NB4 (cell line): ENCODE data around the gene IGFBP2.

Experiments used
- POLR2A ChIP-seq: IDR thresholded peaks from 2 replicates; pipeline ENCODE4 v1.6.1; 2011; ENCODE audit warnings: mild to moderate bottlenecking; ENCODE audit not compliant: insufficient read length; ENCODE audit errors: extremely low read depth
- TF ChIP-seq, protein P1 (sequence below): IDR thresholded peaks from one replicate; pipeline ENCODE4 v1.5.1; 2012; ENCODE audit warnings: low read depth, low read length

DNA sequence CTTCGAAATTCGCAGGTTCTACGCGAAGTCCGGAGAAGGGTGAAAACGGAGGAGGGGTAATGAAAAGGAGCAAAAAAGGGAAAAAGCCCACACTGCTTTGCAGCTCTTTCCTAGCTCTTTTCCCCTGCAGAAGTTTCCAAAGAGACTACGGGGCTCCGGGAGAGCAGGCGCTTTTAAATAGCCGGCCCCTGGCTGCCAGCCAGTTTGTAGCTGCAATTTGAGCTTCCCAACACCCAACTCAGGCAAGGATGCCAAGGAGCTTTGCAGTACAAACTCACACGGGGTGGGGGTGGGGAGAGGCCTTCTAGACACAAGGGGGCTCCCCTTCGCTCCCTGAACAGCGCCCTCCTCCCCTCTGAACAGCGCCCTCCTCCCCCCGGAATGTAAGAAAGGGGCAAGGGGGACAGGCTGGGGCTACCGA is 62.2 kb downstream of the IGFBP2 start, which contains the start of gene IGFBP5:
- no peak for TF ChIP-seq POLR2A
- TF ChIP-seq, protein P1, sequence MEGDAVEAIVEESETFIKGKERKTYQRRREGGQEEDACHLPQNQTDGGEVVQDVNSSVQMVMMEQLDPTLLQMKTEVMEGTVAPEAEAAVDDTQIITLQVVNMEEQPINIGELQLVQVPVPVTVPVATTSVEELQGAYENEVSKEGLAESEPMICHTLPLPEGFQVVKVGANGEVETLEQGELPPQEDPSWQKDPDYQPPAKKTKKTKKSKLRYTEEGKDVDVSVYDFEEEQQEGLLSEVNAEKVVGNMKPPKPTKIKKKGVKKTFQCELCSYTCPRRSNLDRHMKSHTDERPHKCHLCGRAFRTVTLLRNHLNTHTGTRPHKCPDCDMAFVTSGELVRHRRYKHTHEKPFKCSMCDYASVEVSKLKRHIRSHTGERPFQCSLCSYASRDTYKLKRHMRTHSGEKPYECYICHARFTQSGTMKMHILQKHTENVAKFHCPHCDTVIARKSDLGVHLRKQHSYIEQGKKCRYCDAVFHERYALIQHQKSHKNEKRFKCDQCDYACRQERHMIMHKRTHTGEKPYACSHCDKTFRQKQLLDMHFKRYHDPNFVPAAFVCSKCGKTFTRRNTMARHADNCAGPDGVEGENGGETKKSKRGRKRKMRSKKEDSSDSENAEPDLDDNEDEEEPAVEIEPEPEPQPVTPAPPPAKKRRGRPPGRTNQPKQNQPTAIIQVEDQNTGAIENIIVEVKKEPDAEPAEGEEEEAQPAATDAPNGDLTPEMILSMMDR: no peak
